GOT3 (cell line): ENCODE measurements around the gene DBN1.

ENCODE experiments used
- DNase-seq: peaks from one replicate; lab custom pipeline; 2025; ENCODE audit warnings: mixed read lengths; lab: John Stamatoyannopoulos, UW

DBN1 gene

DNA sequence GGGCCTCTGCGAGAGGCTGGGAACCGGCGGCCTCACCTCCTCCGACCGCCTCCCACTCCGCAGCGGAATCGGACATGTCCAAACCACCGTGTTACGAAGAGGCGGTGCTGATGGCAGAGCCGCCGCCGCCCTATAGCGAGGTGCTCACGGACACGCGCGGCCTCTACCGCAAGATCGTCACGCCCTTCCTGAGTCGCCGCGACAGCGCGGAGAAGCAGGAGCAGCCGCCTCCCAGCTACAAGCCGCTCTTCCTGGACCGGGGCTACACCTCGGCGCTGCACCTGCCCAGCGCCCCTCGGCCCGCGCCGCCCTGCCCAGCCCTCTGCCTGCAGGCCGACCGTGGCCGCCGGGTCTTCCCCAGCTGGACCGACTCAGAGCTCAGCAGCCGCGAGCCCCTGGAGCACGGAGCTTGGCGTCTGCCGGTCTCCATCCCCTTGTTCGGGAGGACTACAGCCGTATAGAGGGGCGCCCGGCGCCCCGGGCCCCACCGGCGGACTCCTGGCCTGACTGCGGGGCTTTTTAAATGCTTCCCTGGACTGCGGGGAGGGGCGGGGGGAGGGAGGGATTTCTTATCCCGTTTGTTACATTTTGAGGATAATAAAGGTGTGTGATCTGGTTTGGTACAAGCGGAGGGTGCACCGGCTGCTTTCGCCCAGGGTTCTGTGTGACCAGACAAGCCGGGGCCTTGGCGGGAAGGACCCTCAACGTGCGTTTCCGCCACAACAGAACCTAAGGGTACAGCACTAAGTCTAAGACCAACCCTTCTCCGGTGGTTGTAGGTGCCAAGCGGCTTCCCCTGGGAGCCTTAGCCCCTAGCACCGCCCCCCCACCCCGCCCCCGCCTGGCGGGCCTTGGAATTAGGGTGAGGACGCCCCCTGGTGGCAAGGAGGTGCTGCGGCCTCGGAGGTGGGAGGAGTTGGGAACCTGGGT, 17.5 kb downstream of the DBN1 start:
- DNase-seq, result peak; percentile 51

DNA sequence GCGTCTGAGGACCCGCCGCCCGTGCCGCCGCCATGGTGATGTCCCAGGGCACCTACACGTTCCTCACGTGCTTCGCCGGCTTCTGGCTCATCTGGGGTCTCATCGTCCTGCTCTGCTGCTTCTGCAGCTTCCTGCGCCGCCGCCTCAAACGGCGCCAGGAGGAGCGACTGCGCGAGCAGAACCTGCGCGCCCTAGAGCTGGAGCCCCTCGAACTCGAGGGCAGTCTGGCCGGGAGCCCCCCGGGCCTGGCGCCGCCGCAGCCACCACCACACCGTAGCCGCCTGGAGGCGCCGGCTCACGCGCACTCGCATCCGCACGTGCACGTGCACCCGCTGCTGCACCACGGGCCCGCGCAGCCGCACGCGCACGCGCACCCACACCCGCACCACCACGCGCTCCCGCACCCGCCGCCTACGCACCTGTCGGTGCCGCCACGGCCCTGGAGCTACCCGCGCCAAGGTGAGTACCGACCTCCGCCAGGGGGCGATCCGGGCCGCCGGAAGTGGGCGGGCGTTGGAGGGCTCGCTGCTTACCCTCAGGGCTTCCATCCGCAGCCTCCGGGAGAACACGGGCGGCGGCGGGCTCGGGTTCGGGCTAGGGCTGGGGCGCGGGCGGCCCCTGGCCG, 18.3 kb downstream of the DBN1 start:
- peak; percentile 55 for DNase-seq

DNA sequence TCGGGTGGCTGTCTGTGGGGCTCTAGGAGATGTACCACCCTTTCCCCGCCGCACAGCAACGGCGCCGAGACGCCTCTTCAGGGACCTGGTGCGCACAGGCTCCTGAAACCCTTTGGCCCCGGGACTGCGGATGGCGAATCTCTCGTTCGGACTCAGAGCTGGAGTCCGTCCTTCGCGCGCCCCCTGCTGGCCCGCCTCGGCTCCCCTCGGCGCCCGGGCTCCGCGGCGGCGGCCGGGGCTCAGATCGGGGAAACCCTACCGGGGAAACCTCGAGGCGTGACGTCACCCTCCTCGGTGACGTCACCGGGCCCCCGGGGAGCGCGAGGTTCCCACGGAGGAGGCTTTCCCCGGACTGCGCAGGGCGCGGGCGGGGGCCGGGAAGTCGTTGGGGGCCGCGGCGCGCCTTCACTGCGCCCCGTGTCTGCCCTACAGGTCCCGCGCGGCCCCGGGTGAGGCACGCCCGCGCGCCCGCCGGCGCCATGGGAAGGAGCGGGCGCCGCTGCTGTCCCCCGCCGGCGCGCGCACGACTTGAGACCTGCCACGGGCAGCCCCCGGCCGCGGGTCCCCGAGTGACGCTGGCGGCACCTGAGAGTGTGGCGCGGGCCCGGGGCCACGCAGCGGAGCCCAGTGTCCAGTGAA, 18.9 kb downstream of the DBN1 start:
- peak; percentile 91 for DNase-seq

DNA sequence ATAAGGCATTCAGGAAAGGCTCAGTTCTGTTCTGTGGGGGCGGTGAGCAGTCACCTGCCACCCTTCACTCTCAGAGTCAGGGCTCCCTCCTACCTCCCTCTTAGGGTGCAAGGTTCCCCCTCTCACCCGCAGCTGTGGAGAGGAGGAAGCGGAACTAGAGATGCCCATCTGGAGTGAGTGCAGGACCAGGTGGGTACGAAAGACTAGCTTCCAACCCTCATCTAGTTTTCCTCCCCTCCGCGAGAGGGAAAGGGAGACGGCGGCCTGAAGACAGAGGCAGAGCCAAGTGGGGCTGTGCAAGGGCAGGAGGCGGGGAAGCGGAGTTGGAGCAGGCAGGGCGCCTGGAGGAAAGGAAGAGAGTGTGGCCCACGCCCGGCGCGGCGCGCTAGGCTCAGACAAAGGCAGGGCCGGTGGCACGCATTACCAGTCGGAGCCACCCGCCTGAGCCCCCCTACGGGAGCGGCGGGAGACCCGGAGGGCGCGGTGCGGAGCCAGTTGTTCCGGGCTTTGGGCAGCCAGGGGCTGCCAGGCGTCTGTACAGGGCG, 19.5 kb downstream of the DBN1 start:
- no peak for DNase-seq

DNA sequence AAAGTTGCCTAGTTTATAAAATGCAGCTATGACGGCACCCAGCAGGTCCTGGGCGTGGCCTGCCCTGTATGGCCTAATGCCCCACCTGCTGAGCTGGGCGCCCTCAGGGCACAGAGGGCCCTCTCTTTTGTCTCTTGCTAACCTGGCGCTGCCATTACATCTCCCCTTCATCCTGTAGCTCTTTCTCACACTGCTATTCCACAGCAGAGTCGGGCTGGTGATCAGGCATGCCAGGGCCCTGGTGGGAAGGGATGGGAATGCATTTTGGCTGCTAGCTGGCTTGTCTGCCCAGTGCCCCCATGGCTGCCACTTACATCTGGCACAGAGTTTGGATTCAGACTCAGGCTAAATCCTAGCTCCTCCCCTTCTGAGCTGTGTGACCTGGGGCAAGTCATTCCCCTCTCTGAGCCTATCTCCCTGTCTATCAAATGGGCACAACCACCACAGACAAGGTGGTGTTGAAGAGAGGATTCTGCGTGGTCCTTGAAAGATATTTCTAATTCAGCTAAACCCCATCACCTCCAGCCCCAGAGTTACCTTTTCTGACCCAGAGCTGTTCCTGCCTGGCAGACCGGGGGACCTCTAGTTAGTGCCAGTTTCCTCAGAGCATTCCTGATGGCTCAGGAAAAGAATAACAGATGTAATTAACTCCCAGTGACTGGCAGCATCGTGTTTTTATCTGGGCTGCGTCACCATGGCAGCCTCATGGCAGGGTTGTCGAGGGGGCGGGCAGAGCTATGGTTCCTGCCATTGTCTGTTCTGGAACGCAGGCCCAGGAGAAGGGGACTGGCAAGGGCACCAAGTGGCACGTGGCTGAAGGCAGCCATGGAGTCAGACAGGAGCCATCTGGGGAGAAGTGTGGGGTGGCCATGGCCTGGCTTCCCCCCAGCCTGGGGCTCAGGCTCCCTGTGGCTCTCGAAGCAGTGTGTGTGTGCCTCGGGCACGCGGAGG, 20.5 kb downstream of the DBN1 start:
- DNase-seq, result no peak

DNA sequence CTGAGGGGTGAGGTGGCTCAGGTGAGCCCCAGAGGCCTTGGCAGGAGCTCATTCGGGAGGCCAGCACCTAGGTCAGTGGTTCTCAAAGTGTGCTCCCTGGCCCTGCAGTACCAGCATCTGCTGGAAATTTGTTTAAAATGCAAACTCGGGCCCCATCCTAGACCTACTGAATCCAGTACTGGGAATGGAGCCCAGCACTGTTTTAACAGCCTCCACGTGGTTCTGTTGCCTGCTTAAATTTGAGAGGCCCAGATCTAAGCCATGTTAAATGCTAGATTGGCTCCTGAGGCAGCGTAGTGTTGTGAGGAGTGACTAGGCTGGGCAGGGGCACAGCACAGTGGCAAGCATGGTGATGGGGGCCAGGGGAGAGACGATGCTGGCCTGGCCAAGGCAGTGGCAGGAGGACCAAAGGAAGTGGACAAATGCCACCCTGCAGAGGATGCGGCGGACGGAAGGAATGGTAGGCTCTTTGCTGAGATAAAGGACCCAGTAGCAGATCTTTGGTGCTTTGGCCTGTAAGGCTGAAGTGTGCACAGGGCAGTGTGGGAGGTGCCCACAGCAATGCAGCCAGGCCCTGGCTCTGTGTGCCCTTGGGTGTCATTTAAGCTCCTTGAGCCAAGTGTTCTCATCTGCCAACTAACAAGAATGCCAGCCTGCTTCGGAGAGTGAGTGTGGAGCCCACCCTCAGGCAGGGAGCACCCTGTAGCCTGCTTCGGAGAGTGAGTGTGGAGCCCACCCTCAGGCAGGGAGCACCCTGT, 22.6 kb downstream of the DBN1 start:
- DNase-seq, result no peak

DNA sequence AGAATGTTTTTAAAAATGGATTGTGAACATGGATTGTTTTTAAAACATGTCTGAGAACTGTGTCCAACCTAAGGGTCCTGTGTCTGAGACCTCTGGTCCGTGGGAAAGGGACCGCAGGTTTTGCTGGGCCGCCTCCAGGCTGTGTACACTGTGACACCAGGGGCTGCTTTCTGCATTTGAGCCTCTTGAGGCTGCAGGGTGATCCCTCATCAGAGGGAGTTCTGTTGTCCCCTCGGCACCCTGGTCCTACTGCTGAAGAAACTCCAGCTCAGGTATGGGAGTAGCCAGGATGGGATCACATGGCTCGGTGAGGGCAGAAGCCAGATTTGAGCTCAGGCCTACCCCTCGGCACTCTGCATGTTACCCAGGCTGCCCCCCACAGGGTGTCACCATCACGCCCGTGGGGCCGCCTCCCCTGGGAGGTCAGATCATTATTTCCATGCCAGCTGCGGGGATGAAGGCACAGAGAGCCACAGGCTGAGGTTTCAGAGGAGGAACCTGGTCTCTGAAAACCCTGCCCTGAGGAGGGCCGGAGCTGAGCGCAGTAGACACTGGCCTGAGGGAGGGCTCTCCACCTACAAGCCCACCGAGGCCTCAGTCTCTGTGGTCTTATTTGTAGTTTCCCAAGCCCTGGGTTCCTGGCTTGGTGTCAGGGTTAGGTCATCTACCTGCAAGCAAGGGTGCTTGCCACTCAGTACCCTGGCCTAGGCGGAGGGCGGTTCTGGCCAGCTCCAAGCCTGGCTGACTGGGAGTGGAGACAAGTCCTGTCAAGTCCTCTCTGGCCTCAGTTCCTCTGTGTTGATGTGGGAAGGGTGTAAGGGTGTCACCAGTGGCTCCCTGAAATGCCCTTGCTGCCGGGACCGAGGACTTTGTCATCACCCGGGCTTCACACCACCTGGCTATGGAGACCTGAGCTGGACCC, 24.0 kb downstream of the DBN1 start:
- DNase-seq, result no peak

DNA sequence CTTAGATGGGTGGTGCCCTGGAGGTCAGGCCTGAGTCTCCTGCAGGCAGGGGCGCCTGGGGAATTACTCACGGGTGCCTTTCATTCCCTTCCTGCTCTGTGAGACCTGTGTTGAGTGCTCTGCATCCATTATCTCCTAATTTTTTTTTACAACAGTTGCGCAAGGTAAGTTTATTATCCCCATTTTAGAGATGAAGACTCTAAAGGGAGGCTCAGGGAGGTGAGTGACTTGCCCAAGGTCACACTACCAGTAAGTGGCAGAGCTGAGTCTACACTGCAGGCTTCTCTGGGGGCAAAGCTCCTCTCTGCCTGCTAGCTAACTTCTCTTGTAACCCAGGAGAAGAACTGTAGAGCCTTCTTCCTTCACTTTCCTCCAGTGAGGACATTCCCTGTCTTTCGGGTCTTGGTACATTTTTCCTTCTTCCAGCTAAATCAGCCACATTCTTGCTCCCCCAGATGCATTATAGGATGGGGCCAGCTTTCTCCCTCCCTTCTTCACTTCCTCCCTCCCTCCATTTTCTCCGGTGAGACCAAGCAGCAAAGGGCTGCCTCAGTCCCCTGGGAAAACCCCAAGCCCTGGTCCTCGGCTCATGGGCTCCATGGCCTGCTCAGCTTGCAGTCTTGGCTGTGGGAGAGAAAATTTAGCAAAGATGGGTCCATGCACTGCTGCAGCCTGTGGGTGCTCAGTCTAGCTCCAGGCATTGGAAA, 25.0 kb downstream of the DBN1 start:
- DNase-seq, result no peak

DNA sequence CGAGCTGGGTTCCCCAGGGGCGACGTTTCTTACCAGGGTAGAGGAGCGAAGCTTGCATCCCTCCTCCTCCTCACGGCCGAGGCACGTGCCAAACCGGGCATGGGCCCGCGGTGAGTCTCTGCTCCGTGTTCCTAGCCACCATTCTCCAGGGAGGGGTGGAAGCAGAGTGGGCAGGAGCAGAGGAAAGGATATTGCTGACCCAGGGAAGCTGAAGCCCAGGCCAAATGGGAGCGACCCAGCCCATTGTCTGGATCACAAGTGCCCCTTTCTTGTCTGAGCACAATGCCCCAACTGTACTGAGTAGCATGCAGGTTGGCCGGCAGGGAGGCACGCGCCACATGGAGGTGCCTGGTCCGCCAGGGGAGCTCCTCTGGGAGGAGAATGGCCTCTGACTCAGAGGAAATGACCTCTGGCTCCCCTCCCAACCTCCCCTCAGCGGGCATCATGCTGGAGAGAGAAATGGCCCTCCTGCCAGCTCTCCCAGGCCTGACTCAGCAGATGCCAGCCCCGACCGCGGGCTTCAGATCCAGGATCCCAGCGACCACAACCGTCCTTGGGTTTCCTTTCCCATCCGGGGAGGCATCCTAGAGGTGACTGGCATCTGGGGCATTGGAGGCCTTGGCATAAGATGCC, 25.7 kb downstream of the DBN1 start:
- peak; percentile 88 for DNase-seq

DNA sequence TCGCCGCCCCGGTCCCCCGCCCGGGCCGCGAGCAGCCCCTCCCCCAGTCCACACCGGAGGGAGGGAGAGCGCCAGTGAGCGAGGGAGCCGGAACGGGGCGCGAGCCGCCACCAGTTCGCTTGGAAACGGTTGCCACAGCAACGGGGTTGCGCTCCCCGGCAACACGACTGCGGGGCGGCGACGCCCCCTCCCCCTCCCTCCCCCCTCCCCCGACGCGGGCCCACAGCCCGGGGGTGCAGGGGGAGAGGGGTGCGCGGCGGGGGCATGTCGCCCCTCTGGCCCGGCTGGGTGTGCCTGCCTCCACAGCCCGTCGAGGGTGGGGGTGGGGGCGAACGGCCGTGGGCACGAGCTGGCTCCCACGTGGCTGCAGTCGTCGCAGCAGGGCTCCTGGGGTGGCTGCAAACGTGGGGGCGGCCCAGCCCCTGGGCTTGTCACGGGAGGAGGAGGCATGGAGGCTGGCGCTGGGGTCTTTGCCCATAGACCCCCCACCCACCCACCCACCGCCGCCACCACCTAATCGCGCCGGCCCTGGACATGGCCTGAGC, 26.3 kb downstream of the DBN1 start:
- DNase-seq, result peak; percentile 58

DNA sequence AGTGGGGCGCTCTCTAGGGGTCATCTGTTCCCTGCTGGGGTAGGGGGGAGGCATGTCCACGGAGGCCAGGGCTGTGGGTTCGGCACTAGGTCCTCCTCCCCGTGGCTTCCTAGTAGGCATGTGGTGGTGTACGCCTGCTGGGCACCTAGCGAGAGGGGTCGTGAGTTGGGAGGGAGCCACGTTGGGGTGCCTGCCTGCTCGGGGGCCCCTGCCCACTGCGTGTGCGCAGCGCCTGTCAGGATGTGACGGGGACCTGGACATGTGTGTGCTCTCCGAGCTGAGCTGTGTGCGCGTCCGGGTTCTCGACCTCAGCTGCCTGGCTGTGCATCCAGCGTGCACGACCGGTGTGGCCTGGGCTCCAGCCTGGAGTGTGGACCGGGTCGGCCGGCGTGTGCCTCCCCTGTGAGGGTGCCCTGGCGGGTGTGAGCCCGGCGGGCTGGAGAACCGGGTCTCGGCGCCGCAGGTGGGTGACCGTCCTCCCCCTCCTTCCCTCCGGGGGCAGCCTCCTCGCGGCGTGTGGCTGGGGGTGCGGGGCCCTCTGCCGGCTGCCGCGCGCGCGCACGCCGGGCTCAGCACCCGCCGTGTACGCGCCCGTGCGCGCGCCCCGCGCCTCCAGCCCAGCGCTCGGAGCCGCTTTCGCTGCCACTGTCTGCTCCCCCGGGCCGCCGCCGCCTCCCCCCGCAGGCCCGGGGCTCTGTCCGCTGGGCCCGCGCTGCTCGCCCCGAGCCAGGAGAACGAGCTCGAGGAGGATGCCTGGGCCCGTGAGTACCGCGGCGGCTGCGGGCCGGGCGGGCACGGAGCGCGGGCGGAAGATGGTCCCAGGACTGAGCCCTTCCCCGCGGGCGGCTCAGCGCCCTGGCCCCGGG, 27.0 kb downstream of the DBN1 start, which contains the start of gene PRR7:
Gene PRR7 (plus strand): TSS at position 615 of the 866 bp plus-strand sequence. CDS start 8,254 bp downstream, outside the sequence.
- DNase-seq, result no peak

DNA sequence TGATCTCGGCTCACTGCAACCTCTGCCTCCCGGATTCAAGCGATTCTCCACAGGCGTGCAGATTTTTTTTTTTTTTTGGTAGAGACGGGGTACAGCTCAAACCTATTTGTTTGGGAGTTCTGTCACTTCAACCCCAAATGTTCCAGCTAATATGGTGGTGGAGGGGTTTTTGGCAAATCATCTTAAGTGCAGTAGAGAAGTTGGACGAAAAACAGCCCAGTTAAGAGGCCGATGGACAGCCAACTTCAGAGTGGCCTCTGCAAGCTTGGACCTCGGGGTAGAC, 27.6 kb downstream of the DBN1 start:
- DNase-seq, result no peak

DNA sequence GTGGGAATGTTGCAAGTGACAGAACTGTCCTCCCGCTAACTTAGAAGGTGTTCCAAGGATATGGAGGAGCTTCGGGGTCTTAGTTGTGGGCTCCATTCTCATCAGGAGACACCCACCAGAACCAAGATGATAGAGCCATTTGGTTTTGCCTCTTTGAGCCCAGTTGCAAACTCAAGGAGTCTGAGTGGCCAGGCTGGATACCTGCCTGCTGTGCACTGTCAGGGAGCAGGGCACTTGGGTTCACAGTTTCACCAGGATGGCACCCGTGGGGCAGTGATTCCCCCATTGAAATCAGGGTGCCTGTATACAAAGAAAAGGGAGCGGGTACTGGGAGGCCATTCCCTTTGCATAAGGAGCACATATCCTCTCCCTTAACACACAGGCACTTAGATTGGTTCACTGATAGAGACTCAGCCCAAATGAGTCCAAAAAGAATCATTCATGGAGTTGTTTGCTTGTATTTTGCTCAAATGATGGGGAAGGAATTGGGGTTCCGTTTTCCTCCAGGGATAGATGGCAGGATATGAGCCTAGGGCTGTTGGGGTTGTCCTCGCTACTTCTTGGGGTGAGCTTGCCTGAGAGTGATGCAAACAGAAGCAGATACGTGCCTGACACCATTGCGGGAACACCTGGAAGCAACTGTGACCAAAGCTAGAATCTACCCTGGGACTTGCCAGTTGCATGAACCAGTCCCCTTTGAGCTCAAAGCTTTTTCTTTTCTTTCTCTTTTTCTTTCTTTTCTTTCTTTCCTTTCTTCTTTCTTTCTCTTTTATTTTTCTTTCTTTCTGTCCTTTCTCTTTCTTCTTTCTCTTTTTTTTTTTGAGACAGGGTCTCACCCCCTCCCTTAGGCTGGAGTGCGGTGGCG, 28.1 kb downstream of the DBN1 start:
- DNase-seq, result no peak

DNA sequence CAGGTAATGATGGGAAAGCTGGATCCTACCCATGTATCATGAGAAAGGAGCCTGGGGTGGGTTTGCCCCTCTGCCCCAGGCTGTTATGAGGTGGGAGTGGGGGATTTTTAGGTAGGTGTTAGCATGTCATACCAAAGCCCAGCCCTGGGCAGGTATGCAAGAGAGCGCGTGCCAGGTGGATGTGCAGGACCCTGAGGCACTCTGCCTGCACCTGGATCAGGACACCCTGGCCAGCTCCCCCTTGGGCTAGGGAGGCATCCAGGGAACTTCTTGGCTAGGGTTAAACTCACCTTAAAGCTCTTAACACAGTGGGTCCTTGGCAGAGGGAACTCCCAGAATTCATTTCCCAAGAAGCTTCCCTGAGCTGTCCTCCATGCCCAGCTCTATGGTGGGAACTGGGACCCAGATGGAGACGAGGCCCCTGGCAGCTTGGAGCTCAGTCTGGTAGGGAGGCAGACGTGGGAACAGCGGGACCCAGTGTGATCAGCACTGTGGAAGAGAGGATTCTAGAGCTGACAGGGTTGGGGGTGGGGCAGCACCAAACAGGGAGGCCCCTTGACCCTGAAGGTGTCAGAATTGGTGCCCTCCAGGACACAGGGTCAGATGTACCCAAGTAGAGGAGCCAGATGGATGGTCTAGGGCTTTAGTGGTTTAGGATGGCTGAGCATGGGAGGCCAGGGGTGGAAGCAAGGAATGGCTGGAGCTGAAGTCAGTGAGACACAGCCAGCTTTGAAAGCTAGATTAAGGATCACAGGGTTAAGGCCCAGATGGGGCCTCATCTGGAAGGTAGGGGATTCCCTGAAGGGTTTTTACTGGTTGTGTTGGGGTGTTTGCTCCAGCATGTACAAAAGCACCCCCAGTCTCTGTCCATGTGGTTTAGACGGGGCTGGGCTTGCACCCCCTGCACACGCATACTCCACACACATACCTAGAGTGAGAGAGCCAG, 29.1 kb downstream of the DBN1 start:
- no peak for DNase-seq
